Measurements from ENCODE around the gene ACTN2. TPM values are rescaled to one million over a fixed set of nuclear protein-coding genes. Genes with fewer than 3 reads are reported as not detected.

The ACTN2 gene
- total and polyA plus RNA-seq, 2 donors (not counting 3 experiments of a cell fraction or from before 2014, with no cell fraction given), result 0.22 to 0.55 TPM

- intact Hi-C loops (cut with micrococcal nuclease), result no loop called here
- Histone ChIP-seq H3K79me2 (ENCODE audit: control insufficient read depth, insufficient read depth, low read length) (no peaks in the 10 kb centered on the region), H3K9me3 (replicated peaks; ENCODE audit: control insufficient read depth, insufficient read depth, low read length) (no peaks in the 10 kb centered on the region), H3K9me1 (replicated peaks; ENCODE audit: control insufficient read depth, extremely low read depth, insufficient read depth, low read length) (no peaks in the 10 kb centered on the region), H3K27me3 (ENCODE audit: control insufficient read depth in 2 of 2, insufficient read depth in 2 of 2, low read length in 2 of 2) (no peaks in the 10 kb centered on the region), H3K4me3 (replicated peaks in 1 of 3; ENCODE audit: insufficient read depth in 1 of 3, low read depth in 1 of 3, low read length in 3 of 3) (no peak overlapping the region), H3K9ac (replicated peaks; ENCODE audit: extremely low read depth, insufficient read depth, low read length) (no peak overlapping the region), H3K4me1 (ENCODE audit: control insufficient read depth, extremely low read depth, insufficient read depth, low read length) (peaks cover 4% of the 10 kb centered on the region), H4K20me1 (replicated peaks; ENCODE audit: control insufficient read depth, extremely low read depth, insufficient read depth, low read length) (no peaks in the 10 kb centered on the region), H2AFZ (ENCODE audit: low read depth, low read length) (no peak overlapping the region), H3K27ac (ENCODE audit: insufficient read depth, low read depth, low read length) (no peak overlapping the region), H3K4me2 (ENCODE audit: insufficient read depth, low read length) (no peak overlapping the region), H3K36me3 (ENCODE audit: control insufficient read depth in 2 of 2, extremely low read depth in 1 of 2, insufficient read depth in 2 of 2, low read length in 2 of 2) (no peaks in the 10 kb centered on the region)
- dilution Hi-C loops (cut with MboI; ENCODE audit: extremely low pct_ligation_motif_present, low sequenced_read_pairs), result no loop called here
- no peak for FAIRE-seq
- no peak for TF ChIP-seq JUN (IDR thresholded peaks at IDR 0.05; ENCODE audit: borderline replicate concordance, insufficient read depth, insufficient read length, low read depth)
- TF ChIP-seq CTCF (IDR thresholded peaks at IDR 0.05; ENCODE audit: extremely low read depth in 1 of 2, insufficient read depth in 1 of 2, low read depth in 1 of 2, low read length in 2 of 2), result no peak
- TF ChIP-seq FOS (IDR thresholded peaks at IDR 0.05; ENCODE audit: borderline replicate concordance, insufficient read depth, low read length), result no peak
- no peak for TF ChIP-seq EZH2 (IDR thresholded peaks at IDR 0.05; ENCODE audit: borderline replicate concordance, low read depth, low read length, severe bottlenecking)
- TF ChIP-seq MYC (IDR thresholded peaks at IDR 0.05; ENCODE audit: low read depth, low read length), result no peak
- TF ChIP-seq MAX (IDR thresholded peaks at IDR 0.05; ENCODE audit: insufficient read depth, insufficient read length), result no peak
- TF ChIP-seq GATA2 (IDR thresholded peaks at IDR 0.05; ENCODE audit: insufficient read depth, insufficient read length, low read depth, low read length), result no peak
- TF ChIP-seq POLR2AphosphoS5 (IDR thresholded peaks at IDR 0.05; ENCODE audit: insufficient read depth, low read depth, low read length), result no peak
- TF ChIP-seq POLR2A (IDR thresholded peaks at IDR 0.05; ENCODE audit: low read depth, low read length), result no peak
- ChIA-PET CTCF (interaction anchor here (0.8 to 1.0 kb wide), 2 partner anchors 26 to 31 kb away, joined by 4 to 5 read pairs; no protein-coding TSS in a partner anchor), POLR2A (no interaction called here)
- BruUV-seq (replicated peaks), result no TSS peak
- DNase-seq (ENCODE audit: low read depth, low spot score), result no peak
Measured at GRCh38 chr1:236728752-236729151, 42.5 kb downstream of the ACTN2 start.

All from endothelial cell of umbilical vein (primary cell).